ENCODE data around the gene SLN. TPM values are rescaled to one million over a fixed set of nuclear protein-coding genes. Genes with fewer than 3 reads are reported as not detected.

Gene SLN
- total RNA-seq, 1 experiment from 2014 or later, result not detected

DNA sequence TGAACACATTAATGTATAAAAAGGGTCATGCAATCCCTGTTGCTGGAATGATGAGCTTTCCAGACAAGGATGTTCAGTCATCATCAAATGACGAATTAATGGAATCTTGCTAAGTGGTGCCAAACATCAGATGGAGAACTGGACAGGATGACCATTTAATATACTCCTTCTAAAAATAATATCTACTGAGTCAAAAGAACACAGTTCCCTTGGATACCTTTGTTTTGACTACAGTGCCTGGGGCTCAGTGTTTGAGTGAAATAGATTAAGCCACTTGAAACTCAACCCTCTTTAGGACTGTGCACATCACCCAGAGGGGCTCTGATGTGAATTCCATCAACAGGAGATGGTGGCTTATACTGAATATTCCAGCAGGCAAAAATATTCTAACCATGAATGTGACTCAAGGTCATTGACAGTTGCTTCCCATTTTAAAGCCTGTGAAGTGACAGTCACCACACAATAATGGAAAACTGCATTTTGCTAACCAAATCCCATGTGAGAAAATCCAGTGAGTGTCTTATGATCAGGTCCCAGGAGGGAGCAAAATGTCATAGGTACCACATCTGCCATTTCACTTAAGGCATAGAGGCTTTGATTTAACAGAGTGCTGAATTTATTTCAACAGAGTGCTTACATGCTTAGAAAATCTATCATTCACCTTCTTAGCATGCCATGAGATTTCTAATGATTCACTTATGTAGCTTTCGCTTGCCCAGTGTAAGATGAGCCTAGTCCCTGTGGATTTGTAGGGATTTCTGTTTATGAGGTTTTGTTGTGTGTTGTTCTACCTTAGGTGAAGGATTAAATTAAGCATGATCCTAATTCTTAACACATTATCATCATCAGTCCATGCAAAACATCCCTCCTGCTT lies 41.3 kb upstream of the SLN start:
- H3K9ac ChIP-seq (ENCODE audit: low read length), result no peak overlapping the region
- ChIA-PET RAD21 (ENCODE audit: low non-redundant PET in 1 of 2, low total read pairs in 2 of 2, uncharacterized antibody in 2 of 2, unreplicated experiment in 2 of 2) (no interaction called here), POLR2A (no interaction called here), CTCF (interaction anchor here (0.8 kb wide), 1 partner anchor 18 kb away, joined by 3 read pairs; no protein-coding TSS in a partner anchor)
- intact Hi-C loops (cut with micrococcal nuclease), result no loop called here
- ATAC-seq, result no peak
- H3K4me1 ChIP-seq (ENCODE audit: control insufficient read depth in 1 of 2, insufficient read depth in 2 of 2, low read length in 2 of 2), result no peaks in the 10 kb centered on the region
- H3K9me2 ChIP-seq (ENCODE audit: insufficient read depth), result no peaks in the 10 kb centered on the region
- H4K20me1 ChIP-seq (ENCODE audit: insufficient read depth), result no peaks in the 10 kb centered on the region
- H3K27ac ChIP-seq (ENCODE audit: low read depth, low read length), result no peak overlapping the region
- H3K79me2 ChIP-seq (ENCODE audit: insufficient read depth, low read length), result no peaks in the 10 kb centered on the region
- no peak for TF ChIP-seq SIN3A (IDR thresholded peaks at IDR 0.05; ENCODE audit: low read depth)
- no peak for TF ChIP-seq CEBPB (IDR thresholded peaks at IDR 0.05; ENCODE audit: low read depth)
- H2AFZ ChIP-seq (ENCODE audit: low read depth, low read length, poor library complexity, severe bottlenecking), result no peak overlapping the region
- DNase-seq (ENCODE audit: low read depth, low spot score), result no peak
- H3K4me2 ChIP-seq (ENCODE audit: low read length), result no peak overlapping the region
- no peak overlapping the region for H3K4me3 ChIP-seq (replicated peaks in 1 of 2; ENCODE audit: low read depth in 1 of 2, low read length in 2 of 2)
- no peaks in the 10 kb centered on the region for H3K9me3 ChIP-seq (ENCODE audit: control insufficient read depth in 1 of 2, insufficient read depth in 1 of 2, low read depth in 1 of 2, low read length in 2 of 2)
- no TSS peak for BruUV-seq (replicated peaks)
- H3K27me3 ChIP-seq (ENCODE audit: insufficient read depth, low read length), result no peaks in the 10 kb centered on the region
- H3K36me3 ChIP-seq (ENCODE audit: control insufficient read depth in 1 of 2, insufficient read depth in 2 of 2, low read length in 2 of 2), result no peaks in the 10 kb centered on the region

DNA sequence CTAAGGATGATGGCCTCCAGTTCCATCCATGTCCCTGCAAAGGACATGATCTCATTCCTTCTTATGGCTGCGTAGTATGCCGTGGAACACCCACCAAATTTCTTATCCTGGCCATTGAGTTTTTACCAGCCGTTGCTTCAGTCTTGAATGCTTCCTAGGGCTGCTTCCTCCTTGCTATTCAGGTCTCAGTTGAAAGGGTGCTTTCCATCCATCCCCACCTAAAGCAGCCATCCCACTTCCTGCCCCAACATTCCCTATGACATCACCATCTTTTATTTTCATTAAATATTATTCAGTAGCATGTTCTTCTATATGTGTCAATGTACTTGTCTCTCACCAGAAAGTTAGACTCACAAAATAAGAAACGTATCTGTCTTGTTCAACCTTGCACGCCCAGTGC lies 40.7 kb upstream of the SLN start:
- no peak overlapping the region for H3K4me2 ChIP-seq (ENCODE audit: low read length)
- BruUV-seq (replicated peaks), result no TSS peak
- H3K27me3 ChIP-seq (ENCODE audit: insufficient read depth, low read length), result no peaks in the 10 kb centered on the region
- ATAC-seq, result no peak
- intact Hi-C loops (cut with micrococcal nuclease), result no loop called here
- CTCF ChIA-PET, result no interaction called here
- H3K9ac ChIP-seq (ENCODE audit: low read length), result no peak overlapping the region
- DNase-seq (ENCODE audit: low read depth, low spot score), result no peak
- H3K4me1 ChIP-seq (ENCODE audit: control insufficient read depth in 1 of 2, insufficient read depth in 2 of 2, low read length in 2 of 2), result no peaks in the 10 kb centered on the region
- POLR2A ChIA-PET, result no interaction called here
- TF ChIP-seq POLR2AphosphoS5 (IDR thresholded peaks at IDR 0.05; ENCODE audit: low read depth, low read length) (no peak), RAD21 (IDR thresholded peaks at IDR 0.05; ENCODE audit: low read depth) (no peak), YY1 (IDR thresholded peaks at IDR 0.05; ENCODE audit: extremely low read depth, insufficient replicate concordance, low read depth, low read length) (no peak), ELF1 (IDR thresholded peaks at IDR 0.05; ENCODE audit: borderline replicate concordance, low read depth) (no peak), CBX3 (IDR thresholded peaks at IDR 0.05; ENCODE audit: low read depth) (no peak), SRF (IDR thresholded peaks at IDR 0.05; ENCODE audit: low read depth) (no peak), ZNF274 (IDR thresholded peaks at IDR 0.05; ENCODE audit: low read depth, low read length) (no peak), TCF7L2 (IDR thresholded peaks at IDR 0.05; ENCODE audit: borderline replicate concordance, extremely low read depth, insufficient read depth, insufficient read length) (no peak), EZH2 (IDR thresholded peaks at IDR 0.05) (no peak), ZFX (IDR thresholded peaks at IDR 0.05) (no peak), EGR1 (IDR thresholded peaks at IDR 0.05; ENCODE audit: low read depth) (no peak)
- TF ChIP-seq, protein P1, sequence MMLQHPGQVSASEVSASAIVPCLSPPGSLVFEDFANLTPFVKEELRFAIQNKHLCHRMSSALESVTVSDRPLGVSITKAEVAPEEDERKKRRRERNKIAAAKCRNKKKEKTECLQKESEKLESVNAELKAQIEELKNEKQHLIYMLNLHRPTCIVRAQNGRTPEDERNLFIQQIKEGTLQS (IDR thresholded peaks at IDR 0.05), result no peak
- no peaks in the 10 kb centered on the region for H3K36me3 ChIP-seq (ENCODE audit: control insufficient read depth in 1 of 2, insufficient read depth in 2 of 2, low read length in 2 of 2)
- no peaks in the 10 kb centered on the region for H3K9me2 ChIP-seq (ENCODE audit: insufficient read depth)
- no peak overlapping the region for H3K4me3 ChIP-seq (replicated peaks in 1 of 2; ENCODE audit: low read depth in 1 of 2, low read length in 2 of 2)
- no peaks in the 10 kb centered on the region for H3K9me3 ChIP-seq (ENCODE audit: control insufficient read depth in 1 of 2, insufficient read depth in 1 of 2, low read depth in 1 of 2, low read length in 2 of 2)
- H4K20me1 ChIP-seq (ENCODE audit: insufficient read depth), result no peaks in the 10 kb centered on the region
- H3K27ac ChIP-seq (ENCODE audit: low read depth, low read length), result no peak overlapping the region
- RAD21 ChIA-PET (ENCODE audit: low non-redundant PET in 1 of 2, low total read pairs in 2 of 2, uncharacterized antibody in 2 of 2, unreplicated experiment in 2 of 2), result no interaction called here
- H3K79me2 ChIP-seq (ENCODE audit: insufficient read depth, low read length), result no peaks in the 10 kb centered on the region
- H2AFZ ChIP-seq (ENCODE audit: low read depth, low read length, poor library complexity, severe bottlenecking), result no peak overlapping the region

All from HCT116 (cell line).